AML-193 (cell line): ENCODE data around the gene PALMD.

Experiments used
- DNase-seq, 2 experiments: peaks; one replicate each; lab custom pipeline; 2025; lab: John Stamatoyannopoulos, UW

The PALMD gene

GRCh38 chr1:99659755-99660210 lies 13.9 kb downstream of the PALMD start:
- DNase-seq, result no peak

- DNase-seq, result no peak
Observed at GRCh38 chr1:99660496-99660895, 14.6 kb downstream of the PALMD start.

- DNase-seq, result peak in 1 of 2 experiments; percentile 1
Observed at GRCh38 chr1:99661780-99662179, 15.9 kb downstream of the PALMD start.

- no peak for DNase-seq
Observed at GRCh38 chr1:99662539-99663080, 16.7 kb downstream of the PALMD start.

- no peak for DNase-seq
Observed at GRCh38 chr1:99663501-99663900, 17.6 kb downstream of the PALMD start.

GRCh38 chr1:99665212-99665611 lies 19.3 kb downstream of the PALMD start:
- no peak for DNase-seq

- DNase-seq, result no peak
Observed at GRCh38 chr1:99669376-99669775, 23.5 kb downstream of the PALMD start.

GRCh38 chr1:99669821-99670220 lies 23.9 kb downstream of the PALMD start:
- no peak for DNase-seq

GRCh38 chr1:99670583-99670982 lies 24.7 kb downstream of the PALMD start:
- no peak for DNase-seq

GRCh38 chr1:99672038-99672437 lies 26.1 kb downstream of the PALMD start:
- DNase-seq, result no peak

GRCh38 chr1:99672530-99673213 lies 26.8 kb downstream of the PALMD start:
- DNase-seq, result no peak

- DNase-seq, result no peak
Observed at GRCh38 chr1:99673315-99673714, 27.4 kb downstream of the PALMD start.

- no peak for DNase-seq
Observed at GRCh38 chr1:99674115-99675064, 28.5 kb downstream of the PALMD start.

- DNase-seq, result no peak
Observed at GRCh38 chr1:99675292-99675691, 29.4 kb downstream of the PALMD start.

GRCh38 chr1:99675994-99676393 lies 30.1 kb downstream of the PALMD start:
- DNase-seq, result no peak

GRCh38 chr1:99676876-99677275 lies 31.0 kb downstream of the PALMD start:
- DNase-seq, result no peak

GRCh38 chr1:99677416-99677815 lies 31.5 kb downstream of the PALMD start:
- DNase-seq, result no peak

- DNase-seq, result no peak
Observed at GRCh38 chr1:99680270-99680669, 34.4 kb downstream of the PALMD start.

GRCh38 chr1:99681583-99681982 lies 35.7 kb downstream of the PALMD start:
- DNase-seq, result no peak

- no peak for DNase-seq
Observed at GRCh38 chr1:99682291-99682751, 36.4 kb downstream of the PALMD start.

- DNase-seq, result peak; percentile 30 to 56
Observed at GRCh38 chr1:99685516-99686180, 39.7 kb downstream of the PALMD start.

GRCh38 chr1:99691175-99691574 lies 45.3 kb downstream of the PALMD start:
- no peak for DNase-seq
